Measurements from ENCODE around the gene PROZ. TPM values are rescaled to one million over a fixed set of nuclear protein-coding genes. Genes with fewer than 3 reads are reported as not detected.

The PROZ gene
- total and polyA plus RNA-seq, 2 donors (not counting 1 experiment from before 2014, with no cell fraction given): not detected

GRCh38 chr13:113201815-113202214 is 43.4 kb downstream of the PROZ start:
- Histone ChIP-seq H3K27me3 (replicated peaks in 1 of 4; ENCODE audit: control extremely low read depth in 1 of 4, control insufficient read depth in 3 of 4, insufficient read depth in 4 of 4, low read length in 3 of 4) (no peaks in the 10 kb centered on the region), H3K9ac (ENCODE audit: low read length) (no peak overlapping the region), H3K27ac (ENCODE audit: low read length in 2 of 2) (no peak overlapping the region), H3K9me3 (ENCODE audit: control extremely low read depth in 1 of 3, control insufficient read depth in 2 of 3, insufficient read depth in 1 of 3, low read length in 2 of 3) (no peaks in the 10 kb centered on the region), H3K4me2 (replicated peaks; ENCODE audit: low read depth, low read length, poor library complexity, severe bottlenecking) (no peak overlapping the region), H3K4me1 (ENCODE audit: control insufficient read depth in 2 of 2, insufficient read depth in 2 of 2, low read length in 2 of 2) (peaks cover 3% of the 10 kb centered on the region in 2 donors), H2AFZ (ENCODE audit: insufficient read depth, low read depth, low read length, poor library complexity, severe bottlenecking) (no peak overlapping the region), H3K4me3 (ENCODE audit: control extremely low read depth in 1 of 5, extremely low read depth in 1 of 5, insufficient read depth in 1 of 5, low read depth in 2 of 5, low read length in 4 of 5) (no peak overlapping the region), H4K20me1 (ENCODE audit: control insufficient read depth, insufficient read depth, low read length, poor library complexity, severe bottlenecking) (peaks cover 42% of the 10 kb centered on the region), H3K36me3 (replicated peaks in 1 of 2; ENCODE audit: control extremely low read depth in 1 of 2, control insufficient read depth in 1 of 2, extremely low read depth in 1 of 2, insufficient read depth in 2 of 2, low read length in 1 of 2) (peaks cover 0 to 37% of the 10 kb centered on the region in 2 experiments), H3K79me2 (ENCODE audit: control insufficient read depth, insufficient read depth, low read length) (peaks cover 64% of the 10 kb centered on the region)
- TF ChIP-seq CTCF (IDR thresholded peaks at IDR 0.05): no peak
- TF ChIP-seq EZH2 (IDR thresholded peaks at IDR 0.05; ENCODE audit: borderline replicate concordance, insufficient read depth, low read depth, low read length, poor library complexity, severe bottlenecking): no peak
- WGBS (ENCODE audit: insufficient coverage): no CpG with 5 or more reads among the region's 2 CpGs
- intact Hi-C loops (cut with micrococcal nuclease): no loop called here
- Mint-ChIP-seq H3K9me3 (ENCODE audit: insufficient read depth) (no peaks in the 10 kb centered on the region), H3K27ac (no peak overlapping the region), H3K4me3 (no peak overlapping the region), H3K4me1 (peaks cover 31% of the 10 kb centered on the region), H3K27me3 (no peaks in the 10 kb centered on the region)
- ATAC-seq (ENCODE audit: low read depth) (no peak), DNase-seq (no peak)
- ChIA-PET CTCF (no interaction called here), POLR2A (interaction anchor here (0.6 kb wide), 1 partner anchor 584 kb away, joined by 4 read pairs; no protein-coding TSS in a partner anchor)

GRCh38 chr13:113202912-113203311 is 44.5 kb downstream of the PROZ start:
- Mint-ChIP-seq H3K27ac (no peak overlapping the region), H3K4me1 (peaks cover 41% of the 10 kb centered on the region)
- 100% methylated on average over 3 of the region's 4 CpGs for WGBS (ENCODE audit: insufficient coverage)

More at GRCh38 chr13:113202912-113203311, 44.5 kb downstream of the PROZ start:
- Histone ChIP-seq H3K9ac (ENCODE audit: low read length) (no peak overlapping the region), H3K4me2 (replicated peaks; ENCODE audit: low read depth, low read length, poor library complexity, severe bottlenecking) (no peak overlapping the region), H3K79me2 (ENCODE audit: control insufficient read depth, insufficient read depth, low read length) (peaks cover 75% of the 10 kb centered on the region), H3K9me3 (ENCODE audit: control extremely low read depth in 1 of 3, control insufficient read depth in 2 of 3, insufficient read depth in 1 of 3, low read length in 2 of 3) (no peaks in the 10 kb centered on the region), H3K4me3 (ENCODE audit: control extremely low read depth in 1 of 5, extremely low read depth in 1 of 5, insufficient read depth in 1 of 5, low read depth in 2 of 5, low read length in 4 of 5) (no peak overlapping the region), H3K4me1 (ENCODE audit: control insufficient read depth in 2 of 2, insufficient read depth in 2 of 2, low read length in 2 of 2) (peaks cover 9 to 13% of the 10 kb centered on the region in 2 donors), H3K27ac (ENCODE audit: low read length in 2 of 2) (no peak overlapping the region), H3K27me3 (replicated peaks in 1 of 4; ENCODE audit: control extremely low read depth in 1 of 4, control insufficient read depth in 3 of 4, insufficient read depth in 4 of 4, low read length in 3 of 4) (no peaks in the 10 kb centered on the region), H4K20me1 (ENCODE audit: control insufficient read depth, insufficient read depth, low read length, poor library complexity, severe bottlenecking) (peaks cover 42% of the 10 kb centered on the region), H2AFZ (ENCODE audit: insufficient read depth, low read depth, low read length, poor library complexity, severe bottlenecking) (no peak overlapping the region), H3K36me3 (replicated peaks in 1 of 2; ENCODE audit: control extremely low read depth in 1 of 2, control insufficient read depth in 1 of 2, extremely low read depth in 1 of 2, insufficient read depth in 2 of 2, low read length in 1 of 2) (peaks cover 0 to 26% of the 10 kb centered on the region in 2 experiments)
- ATAC-seq (ENCODE audit: low read depth) (no peak), DNase-seq (no peak)
- no peaks in the 10 kb centered on the region for H3K9me3 Mint-ChIP-seq (ENCODE audit: insufficient read depth)
- TF ChIP-seq EZH2 (IDR thresholded peaks at IDR 0.05; ENCODE audit: borderline replicate concordance, insufficient read depth, low read depth, low read length, poor library complexity, severe bottlenecking) (no peak), CTCF (IDR thresholded peaks at IDR 0.05) (no peak)
- POLR2A ChIA-PET: no interaction called here
- intact Hi-C loops (cut with micrococcal nuclease): no loop called here
- CTCF ChIA-PET: no interaction called here
- no peak overlapping the region for H3K4me3 Mint-ChIP-seq
- no peaks in the 10 kb centered on the region for H3K27me3 Mint-ChIP-seq
